Loucy (cell line): ENCODE data around the gene GABBR1.

Experiments
- H2AFZ ChIP-seq: fragments of 200-600 bp; sonication (generic); 2 replicates; pipeline ENCODE4 v1.6.0; 2016; ENCODE audit warnings: antibody characterized with exemption, mild to moderate bottlenecking, low read length, moderate library complexity
- H3F3A ChIP-seq: fragments of 200-600 bp; 2 replicates; pipeline ENCODE4 v1.6.0; 2016; ENCODE audit warnings: antibody characterized with exemption, low read depth, mild to moderate bottlenecking
- H3K27me3 ChIP-seq: fragments of 200-600 bp; sonication (generic); 2 replicates; pipeline ENCODE4 v1.6.1; 2014; ENCODE audit warnings: low read length, mild to moderate bottlenecking; ENCODE audit not compliant: insufficient read depth, poor library complexity, severe bottlenecking
- H3K36me3 ChIP-seq: fragments of 200-600 bp; sonication (generic); 2 replicates; pipeline ENCODE4 v1.6.1; 2016; ENCODE audit warnings: low read length; ENCODE audit not compliant: insufficient read depth
- H3K4me1 ChIP-seq: fragments of 200-600 bp; sonication (generic); 2 replicates; pipeline ENCODE4 v1.5.1; 2014; ENCODE audit warnings: low read length, mild to moderate bottlenecking; ENCODE audit not compliant: insufficient read depth, poor library complexity, severe bottlenecking
- H3K4me2 ChIP-seq: fragments of 200-600 bp; sonication (generic); 2 replicates; pipeline ENCODE4 v1.6.0; 2014; ENCODE audit warnings: antibody characterized with exemption, low read length, low read depth, mild to moderate bottlenecking; ENCODE audit not compliant: poor library complexity, severe bottlenecking
- H3K4me3 ChIP-seq: fragments of 200-600 bp; sonication (generic); 2 replicates; pipeline ENCODE4 v1.5.1; 2014; ENCODE audit warnings: low read length, mild to moderate bottlenecking, mixed read lengths; ENCODE audit not compliant: poor library complexity, severe bottlenecking
- H3K79me2 ChIP-seq: fragments of 200-600 bp; sonication (generic); 2 replicates; pipeline ENCODE4 v1.6.1; 2014; ENCODE audit warnings: low read length; ENCODE audit not compliant: insufficient read depth
- H3K9ac ChIP-seq: fragments of 200-600 bp; sonication (generic); 2 replicates; pipeline ENCODE4 v1.6.0; 2014; ENCODE audit warnings: mild to moderate bottlenecking, low read depth, low read length, moderate library complexity; ENCODE audit not compliant: poor library complexity, severe bottlenecking
- H3K9me2 ChIP-seq: fragments of 200-600 bp; sonication (generic); replicated peaks from 2 replicates; pipeline ENCODE4 v1.6.1; 2016; ENCODE audit warnings: low read depth, low read length, mixed read lengths
- H3K9me3 ChIP-seq: fragments of 200-600 bp; sonication (generic); 2 replicates; pipeline ENCODE4 v1.6.1; 2014; ENCODE audit warnings: mild to moderate bottlenecking, antibody characterized with exemption, low read length, low read depth; ENCODE audit not compliant: insufficient read depth
- H4K20me1 ChIP-seq: fragments of 200-600 bp; sonication (generic); 2 replicates; pipeline ENCODE4 v1.6.0; 2014; ENCODE audit warnings: antibody characterized with exemption, low read length, mild to moderate bottlenecking; ENCODE audit not compliant: insufficient read depth, poor library complexity, severe bottlenecking
- CTCF ChIP-seq: fragments of 200-600 bp; sonication (generic); conservative IDR thresholded peaks from 2 replicates; pipeline ENCODE4 v1.5.1; 2014; ENCODE audit warnings: mild to moderate bottlenecking, antibody characterized with exemption, low read length
- EZH2phosphoT487 ChIP-seq: fragments of 200-600 bp; IDR thresholded peaks from 2 replicates; pipeline ENCODE4 v1.6.1; 2018; ENCODE audit warnings: antibody characterized with exemption, mild to moderate bottlenecking, moderate library complexity, borderline replicate concordance

The GABBR1 gene

GRCh38 chr6:29661071-29661470 is 28.1 kb upstream of the GABBR1 start:
- H2AFZ ChIP-seq = no peak overlapping the region
- H3K9ac ChIP-seq = no peak overlapping the region
- H4K20me1 ChIP-seq = no peaks in the 10 kb centered on the region
- H3K4me1 ChIP-seq = no peaks in the 10 kb centered on the region
- no peaks in the 10 kb centered on the region for H3K9me2 ChIP-seq
- no peaks in the 10 kb centered on the region for H3K79me2 ChIP-seq
- no peaks in the 10 kb centered on the region for H3F3A ChIP-seq
- TF ChIP-seq CTCF = no peak
- no peak for TF ChIP-seq EZH2phosphoT487
- H3K9me3 ChIP-seq = no peaks in the 10 kb centered on the region
- no peaks in the 10 kb centered on the region for H3K36me3 ChIP-seq
- H3K27me3 ChIP-seq = no peaks in the 10 kb centered on the region
- no peak overlapping the region for H3K4me2 ChIP-seq
- H3K4me3 ChIP-seq = no peak overlapping the region

DNA sequence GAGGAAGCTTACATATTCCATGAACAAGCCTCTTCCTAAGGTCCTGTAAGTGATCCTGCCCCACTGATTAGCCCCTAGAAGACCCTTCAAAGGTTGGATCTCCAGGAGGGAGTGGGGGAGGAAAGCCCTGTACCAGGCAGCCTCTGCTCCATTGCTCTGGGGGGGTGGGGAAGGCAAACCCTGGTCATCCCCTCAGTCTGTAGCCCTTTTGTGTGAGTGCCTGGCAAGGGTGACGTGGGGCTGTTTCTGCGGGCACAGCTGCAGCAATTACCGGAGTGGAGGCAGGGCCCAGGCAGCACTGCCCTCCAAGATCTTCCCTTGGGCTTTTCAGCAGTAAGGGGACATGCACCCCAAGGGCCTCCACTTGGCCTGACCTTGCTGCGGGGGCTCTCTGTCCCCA is 23.8 kb upstream of the GABBR1 start, which contains the start of gene MOG:
Gene MOG, plus strand, starts transcription at position 295 of the 400 bp plus-strand sequence. CDS start 118 bp downstream, outside the sequence.
- H4K20me1 ChIP-seq = no peaks in the 10 kb centered on the region
- H3K36me3 ChIP-seq = no peaks in the 10 kb centered on the region
- H3K9me2 ChIP-seq = no peaks in the 10 kb centered on the region
- no peaks in the 10 kb centered on the region for H3K9me3 ChIP-seq
- H3K4me3 ChIP-seq = no peak within 1 kb of the TSS
- no peaks in the 10 kb centered on the region for H3F3A ChIP-seq
- no peak within 1 kb of the TSS; the same call in 1 of the 2 replicates for H2AFZ ChIP-seq
- no peaks in the 10 kb centered on the region for H3K4me1 ChIP-seq
- no peak for TF ChIP-seq CTCF
- TF ChIP-seq EZH2phosphoT487 = no peak
- H3K9ac ChIP-seq = no peak within 1 kb of the TSS
- H3K4me2 ChIP-seq = no peak within 1 kb of the TSS
- H3K79me2 ChIP-seq = no peaks in the 10 kb centered on the region
- H3K27me3 ChIP-seq = no peaks in the 10 kb centered on the region

DNA sequence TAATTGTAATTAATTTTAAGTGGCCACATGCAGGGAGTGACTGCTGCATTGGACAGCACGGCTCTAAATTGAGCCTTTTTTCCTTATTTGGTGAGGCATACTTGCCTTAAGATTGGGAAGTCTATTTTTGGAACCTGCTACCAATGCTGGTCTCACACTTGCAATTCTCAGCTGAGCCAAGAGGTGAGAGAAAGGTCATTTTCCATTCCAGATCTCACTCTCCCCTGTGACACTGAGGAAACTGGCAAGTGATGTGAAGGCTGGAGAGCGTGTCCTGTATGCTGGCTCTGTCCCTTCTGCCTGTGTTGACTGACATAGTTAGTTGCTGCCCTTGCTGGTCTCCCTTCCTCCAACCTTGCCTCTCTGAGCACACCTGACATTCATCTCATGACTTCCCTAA is 23.2 kb upstream of the GABBR1 start:
- Histone ChIP-seq H3K36me3 (no peaks in the 10 kb centered on the region), H3K9me2 (no peaks in the 10 kb centered on the region), H3K9ac (no peak overlapping the region), H3K27me3 (no peaks in the 10 kb centered on the region), H2AFZ (no peak overlapping the region), H3K79me2 (no peaks in the 10 kb centered on the region), H3K9me3 (no peaks in the 10 kb centered on the region), H3K4me1 (no peaks in the 10 kb centered on the region), H3K4me3 (no peak overlapping the region), H3K4me2 (no peak overlapping the region), H3F3A (no peaks in the 10 kb centered on the region), H4K20me1 (no peaks in the 10 kb centered on the region)
- TF ChIP-seq CTCF (no peak), EZH2phosphoT487 (no peak)
